ENCODE results near the gene AR. TPM values are rescaled to one million over a fixed set of nuclear protein-coding genes. Genes with fewer than 3 reads are reported as not detected.

AR gene
- total RNA-seq, 5 donors from 2014 or later (not counting 1 experiment from before 2014, with no cell fraction given), result 0.14 to 0.40 (median 0.32) TPM

DNA sequence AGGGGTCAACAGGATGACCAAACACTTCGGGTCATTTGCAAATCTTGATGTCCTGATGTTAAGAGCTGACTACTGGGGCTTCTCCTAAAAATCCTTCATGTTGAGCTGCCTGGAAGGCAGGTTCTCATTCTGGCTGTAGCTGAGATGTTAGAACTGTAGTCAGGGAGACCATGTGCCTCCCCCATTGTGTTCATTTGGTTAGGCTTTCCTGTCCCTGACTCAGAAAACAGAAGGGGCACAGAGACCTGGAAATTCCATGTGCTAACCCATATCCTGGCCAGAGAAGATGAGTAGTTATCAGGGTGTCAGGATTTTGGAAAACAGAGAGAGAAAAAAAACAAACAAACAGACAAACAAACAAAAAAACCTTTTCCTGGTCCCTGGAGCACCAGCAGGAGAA, 177.5 kb downstream of the AR start:
- no peaks in the 10 kb centered on the region for H3K9me3 ChIP-seq
- Mint-ChIP-seq H3K36me3 (no peaks in the 10 kb centered on the region), H3K4me1 (no peaks in the 10 kb centered on the region), H3K27me3 (peaks cover 0 to 22% of the 10 kb centered on the region in 2 donors), H3K9me3 (no peaks in the 10 kb centered on the region), H3K27ac (no peak overlapping the region), H3K4me3 (no peak overlapping the region)
- DNase-seq (no peak), ATAC-seq (replicated peaks in 1 of 4) (no peak)
- H3K4me1 ChIP-seq (ENCODE audit: control insufficient read depth in 1 of 2, extremely low read depth in 1 of 2, insufficient read depth in 2 of 2, low read length in 2 of 2), result peaks cover 0 to 3% of the 10 kb centered on the region in 2 experiments
- WGBS (ENCODE audit: insufficient coverage), result 50% methylated on average over 1 of the region's 1 CpG
- H3K27ac ChIP-seq (ENCODE audit: low read length), result no peak overlapping the region
- no peaks in the 10 kb centered on the region for H3K36me3 ChIP-seq (ENCODE audit: control insufficient read depth in 2 of 2, extremely low read depth in 1 of 2, insufficient read depth in 1 of 2, low read length in 1 of 2)
- no peak overlapping the region for H3K4me3 ChIP-seq (ENCODE audit: control insufficient read depth in 1 of 2, extremely low read depth in 1 of 2, low read length in 1 of 2)
- CTCF ChIA-PET, result no interaction called here
- H3K27me3 ChIP-seq (replicated peaks in 1 of 2; ENCODE audit: control insufficient read depth in 2 of 2, extremely low read depth in 1 of 2, insufficient read depth in 2 of 2, low read length in 1 of 2), result no peaks in the 10 kb centered on the region
- POLR2A ChIA-PET, result no interaction called here

DNA sequence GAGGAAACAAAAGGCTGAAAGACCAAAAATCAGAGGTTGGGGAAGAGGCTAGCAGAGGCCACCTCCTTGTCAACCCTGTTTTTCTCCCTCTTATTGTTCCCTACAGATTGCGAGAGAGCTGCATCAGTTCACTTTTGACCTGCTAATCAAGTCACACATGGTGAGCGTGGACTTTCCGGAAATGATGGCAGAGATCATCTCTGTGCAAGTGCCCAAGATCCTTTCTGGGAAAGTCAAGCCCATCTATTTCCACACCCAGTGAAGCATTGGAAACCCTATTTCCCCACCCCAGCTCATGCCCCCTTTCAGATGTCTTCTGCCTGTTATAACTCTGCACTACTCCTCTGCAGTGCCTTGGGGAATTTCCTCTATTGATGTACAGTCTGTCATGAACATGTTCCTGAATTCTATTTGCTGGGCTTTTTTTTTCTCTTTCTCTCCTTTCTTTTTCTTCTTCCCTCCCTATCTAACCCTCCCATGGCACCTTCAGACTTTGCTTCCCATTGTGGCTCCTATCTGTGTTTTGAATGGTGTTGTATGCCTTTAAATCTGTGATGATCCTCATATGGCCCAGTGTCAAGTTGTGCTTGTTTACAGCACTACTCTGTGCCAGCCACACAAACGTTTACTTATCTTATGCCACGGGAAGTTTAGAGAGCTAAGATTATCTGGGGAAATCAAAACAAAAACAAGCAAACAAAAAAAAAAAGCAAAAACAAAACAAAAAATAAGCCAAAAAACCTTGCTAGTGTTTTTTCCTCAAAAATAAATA, 179.9 kb downstream of the AR start:
- H3K36me3 ChIP-seq (ENCODE audit: control insufficient read depth in 2 of 2, extremely low read depth in 1 of 2, insufficient read depth in 1 of 2, low read length in 1 of 2), result no peaks in the 10 kb centered on the region
- Mint-ChIP-seq H3K9me3 (no peaks in the 10 kb centered on the region), H3K27me3 (peaks cover 0 to 22% of the 10 kb centered on the region in 2 donors), H3K4me1 (no peaks in the 10 kb centered on the region), H3K4me3 (no peak overlapping the region), H3K36me3 (no peaks in the 10 kb centered on the region), H3K27ac (no peak overlapping the region)
- no peak overlapping the region for H3K27ac ChIP-seq (ENCODE audit: low read length)
- peaks cover 0 to 3% of the 10 kb centered on the region in 2 experiments for H3K4me1 ChIP-seq (ENCODE audit: control insufficient read depth in 1 of 2, extremely low read depth in 1 of 2, insufficient read depth in 2 of 2, low read length in 2 of 2)
- ChIA-PET CTCF (no interaction called here), POLR2A (no interaction called here)
- DNase-seq (no peak), ATAC-seq (replicated peaks in 1 of 4) (no peak)
- H3K9me3 ChIP-seq, result no peaks in the 10 kb centered on the region
- 100% methylated on average over 1 of the region's 5 CpGs for WGBS (ENCODE audit: insufficient coverage)
- H3K4me3 ChIP-seq (ENCODE audit: control insufficient read depth in 1 of 2, extremely low read depth in 1 of 2, low read length in 1 of 2), result no peak overlapping the region
- H3K27me3 ChIP-seq (replicated peaks in 1 of 2; ENCODE audit: control insufficient read depth in 2 of 2, extremely low read depth in 1 of 2, insufficient read depth in 2 of 2, low read length in 1 of 2), result no peaks in the 10 kb centered on the region

DNA sequence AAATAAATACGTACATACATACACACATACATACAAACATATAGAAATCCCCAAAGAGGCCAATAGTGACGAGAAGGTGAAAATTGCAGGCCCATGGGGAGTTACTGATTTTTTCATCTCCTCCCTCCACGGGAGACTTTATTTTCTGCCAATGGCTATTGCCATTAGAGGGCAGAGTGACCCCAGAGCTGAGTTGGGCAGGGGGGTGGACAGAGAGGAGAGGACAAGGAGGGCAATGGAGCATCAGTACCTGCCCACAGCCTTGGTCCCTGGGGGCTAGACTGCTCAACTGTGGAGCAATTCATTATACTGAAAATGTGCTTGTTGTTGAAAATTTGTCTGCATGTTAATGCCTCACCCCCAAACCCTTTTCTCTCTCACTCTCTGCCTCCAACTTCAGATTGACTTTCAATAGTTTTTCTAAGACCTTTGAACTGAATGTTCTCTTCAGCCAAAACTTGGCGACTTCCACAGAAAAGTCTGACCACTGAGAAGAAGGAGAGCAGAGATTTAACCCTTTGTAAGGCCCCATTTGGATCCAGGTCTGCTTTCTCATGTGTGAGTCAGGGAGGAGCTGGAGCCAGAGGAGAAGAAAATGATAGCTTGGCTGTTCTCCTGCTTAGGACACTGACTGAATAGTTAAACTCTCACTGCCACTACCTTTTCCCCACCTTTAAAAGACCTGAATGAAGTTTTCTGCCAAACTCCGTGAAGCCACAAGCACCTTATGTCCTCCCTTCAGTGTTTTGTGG, 180.7 kb downstream of the AR start:
- Histone ChIP-seq H3K27me3 (replicated peaks in 1 of 2; ENCODE audit: control insufficient read depth in 2 of 2, extremely low read depth in 1 of 2, insufficient read depth in 2 of 2, low read length in 1 of 2) (no peaks in the 10 kb centered on the region), H3K27ac (ENCODE audit: low read length) (no peak overlapping the region), H3K4me1 (ENCODE audit: control insufficient read depth in 1 of 2, extremely low read depth in 1 of 2, insufficient read depth in 2 of 2, low read length in 2 of 2) (peaks cover 0 to 3% of the 10 kb centered on the region in 2 experiments), H3K9me3 (no peaks in the 10 kb centered on the region), H3K4me3 (ENCODE audit: control insufficient read depth in 1 of 2, extremely low read depth in 1 of 2, low read length in 1 of 2) (no peak overlapping the region), H3K36me3 (ENCODE audit: control insufficient read depth in 2 of 2, extremely low read depth in 1 of 2, insufficient read depth in 1 of 2, low read length in 1 of 2) (no peaks in the 10 kb centered on the region)
- no peaks in the 10 kb centered on the region for H3K4me1 Mint-ChIP-seq
- no peak for DNase-seq
- peaks cover 0 to 18% of the 10 kb centered on the region in 2 donors for H3K27me3 Mint-ChIP-seq
- H3K27ac Mint-ChIP-seq, result no peak overlapping the region
- no peak overlapping the region for H3K4me3 Mint-ChIP-seq
- POLR2A ChIA-PET, result no interaction called here
- no peaks in the 10 kb centered on the region for H3K9me3 Mint-ChIP-seq
- CTCF ChIA-PET, result interaction anchor here in 1 of 2 donors (0.6 kb wide), 1 partner anchor 738 kb away, joined by 4 read pairs; no protein-coding TSS in a partner anchor
- no peak for ATAC-seq (replicated peaks in 1 of 4)
- no CpG with 5 or more reads among the region's 5 CpGs for WGBS (ENCODE audit: insufficient coverage)
- no peaks in the 10 kb centered on the region for H3K36me3 Mint-ChIP-seq

DNA sequence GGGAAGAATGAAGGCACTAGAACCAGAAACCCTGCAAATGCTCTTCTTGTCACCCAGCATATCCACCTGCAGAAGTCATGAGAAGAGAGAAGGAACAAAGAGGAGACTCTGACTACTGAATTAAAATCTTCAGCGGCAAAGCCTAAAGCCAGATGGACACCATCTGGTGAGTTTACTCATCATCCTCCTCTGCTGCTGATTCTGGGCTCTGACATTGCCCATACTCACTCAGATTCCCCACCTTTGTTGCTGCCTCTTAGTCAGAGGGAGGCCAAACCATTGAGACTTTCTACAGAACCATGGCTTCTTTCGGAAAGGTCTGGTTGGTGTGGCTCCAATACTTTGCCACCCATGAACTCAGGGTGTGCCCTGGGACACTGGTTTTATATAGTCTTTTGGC, 181.7 kb downstream of the AR start:
- ChIA-PET CTCF (no interaction called here), POLR2A (no interaction called here)
- WGBS (ENCODE audit: insufficient coverage), result no CpG with 5 or more reads among the region's 2 CpGs
- H3K36me3 ChIP-seq (ENCODE audit: control insufficient read depth in 2 of 2, extremely low read depth in 1 of 2, insufficient read depth in 1 of 2, low read length in 1 of 2), result no peaks in the 10 kb centered on the region
- H3K27me3 ChIP-seq (replicated peaks in 1 of 2; ENCODE audit: control insufficient read depth in 2 of 2, extremely low read depth in 1 of 2, insufficient read depth in 2 of 2, low read length in 1 of 2), result no peaks in the 10 kb centered on the region
- ATAC-seq (replicated peaks in 1 of 4) (no peak), DNase-seq (no peak)
- no peak overlapping the region for H3K4me3 Mint-ChIP-seq
- no peaks in the 10 kb centered on the region for H3K4me1 Mint-ChIP-seq
- H3K27ac Mint-ChIP-seq, result no peak overlapping the region
- no peaks in the 10 kb centered on the region for H3K9me3 ChIP-seq
- no peak overlapping the region for H3K4me3 ChIP-seq (ENCODE audit: control insufficient read depth in 1 of 2, extremely low read depth in 1 of 2, low read length in 1 of 2)
- H3K9me3 Mint-ChIP-seq, result no peaks in the 10 kb centered on the region
- H3K27ac ChIP-seq (ENCODE audit: low read length), result no peak overlapping the region
- peaks cover 0 to 3% of the 10 kb centered on the region in 2 experiments for H3K4me1 ChIP-seq (ENCODE audit: control insufficient read depth in 1 of 2, extremely low read depth in 1 of 2, insufficient read depth in 2 of 2, low read length in 2 of 2)
- H3K36me3 Mint-ChIP-seq, result no peaks in the 10 kb centered on the region
- H3K27me3 Mint-ChIP-seq, result peaks cover 0 to 13% of the 10 kb centered on the region in 2 donors

DNA sequence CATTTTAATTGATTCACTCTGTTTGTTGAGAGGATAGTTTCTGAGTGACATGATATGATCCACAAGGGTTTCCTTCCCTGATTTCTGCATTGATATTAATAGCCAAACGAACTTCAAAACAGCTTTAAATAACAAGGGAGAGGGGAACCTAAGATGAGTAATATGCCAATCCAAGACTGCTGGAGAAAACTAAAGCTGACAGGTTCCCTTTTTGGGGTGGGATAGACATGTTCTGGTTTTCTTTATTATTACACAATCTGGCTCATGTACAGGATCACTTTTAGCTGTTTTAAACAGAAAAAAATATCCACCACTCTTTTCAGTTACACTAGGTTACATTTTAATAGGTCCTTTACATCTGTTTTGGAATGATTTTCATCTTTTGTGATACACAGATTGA, 182.2 kb downstream of the AR start:
- H3K4me1 Mint-ChIP-seq, result no peaks in the 10 kb centered on the region
- no peak overlapping the region for H3K4me3 ChIP-seq (ENCODE audit: control insufficient read depth in 1 of 2, extremely low read depth in 1 of 2, low read length in 1 of 2)
- no peak overlapping the region for H3K27ac ChIP-seq (ENCODE audit: low read length)
- DNase-seq, result no peak
- H3K4me1 ChIP-seq (ENCODE audit: control insufficient read depth in 1 of 2, extremely low read depth in 1 of 2, insufficient read depth in 2 of 2, low read length in 2 of 2), result peaks cover 0 to 3% of the 10 kb centered on the region in 2 experiments
- no CpG with 5 or more reads among the region's 1 CpG for WGBS (ENCODE audit: insufficient coverage)
- peaks cover 0 to 13% of the 10 kb centered on the region in 2 donors for H3K27me3 Mint-ChIP-seq
- no peaks in the 10 kb centered on the region for H3K9me3 ChIP-seq
- H3K9me3 Mint-ChIP-seq, result no peaks in the 10 kb centered on the region
- no peak overlapping the region for H3K4me3 Mint-ChIP-seq
- no peaks in the 10 kb centered on the region for H3K36me3 Mint-ChIP-seq
- H3K27ac Mint-ChIP-seq, result no peak overlapping the region
- ChIA-PET POLR2A (no interaction called here), CTCF (interaction anchor here in 1 of 2 donors (0.8 kb wide), 1 partner anchor 11 kb away, joined by 3 read pairs; no protein-coding TSS in a partner anchor)
- no peak for ATAC-seq (replicated peaks in 1 of 4)
- no peaks in the 10 kb centered on the region for H3K27me3 ChIP-seq (replicated peaks in 1 of 2; ENCODE audit: control insufficient read depth in 2 of 2, extremely low read depth in 1 of 2, insufficient read depth in 2 of 2, low read length in 1 of 2)
- H3K36me3 ChIP-seq (ENCODE audit: control insufficient read depth in 2 of 2, extremely low read depth in 1 of 2, insufficient read depth in 1 of 2, low read length in 1 of 2), result no peaks in the 10 kb centered on the region

DNA sequence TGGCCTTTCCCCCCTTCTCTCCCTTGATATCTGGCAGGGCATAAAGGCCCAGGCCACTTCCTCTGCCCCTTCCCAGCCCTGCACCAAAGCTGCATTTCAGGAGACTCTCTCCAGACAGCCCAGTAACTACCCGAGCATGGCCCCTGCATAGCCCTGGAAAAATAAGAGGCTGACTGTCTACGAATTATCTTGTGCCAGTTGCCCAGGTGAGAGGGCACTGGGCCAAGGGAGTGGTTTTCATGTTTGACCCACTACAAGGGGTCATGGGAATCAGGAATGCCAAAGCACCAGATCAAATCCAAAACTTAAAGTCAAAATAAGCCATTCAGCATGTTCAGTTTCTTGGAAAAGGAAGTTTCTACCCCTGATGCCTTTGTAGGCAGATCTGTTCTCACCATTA, 183.8 kb downstream of the AR start:
- DNase-seq (no peak), ATAC-seq (replicated peaks in 1 of 4) (no peak)
- Histone ChIP-seq H3K27me3 (replicated peaks in 1 of 2; ENCODE audit: control insufficient read depth in 2 of 2, extremely low read depth in 1 of 2, insufficient read depth in 2 of 2, low read length in 1 of 2) (no peaks in the 10 kb centered on the region), H3K9me3 (no peaks in the 10 kb centered on the region), H3K4me1 (ENCODE audit: control insufficient read depth in 1 of 2, extremely low read depth in 1 of 2, insufficient read depth in 2 of 2, low read length in 2 of 2) (no peaks in the 10 kb centered on the region), H3K4me3 (ENCODE audit: control insufficient read depth in 1 of 2, extremely low read depth in 1 of 2, low read length in 1 of 2) (no peak overlapping the region), H3K36me3 (ENCODE audit: control insufficient read depth in 2 of 2, extremely low read depth in 1 of 2, insufficient read depth in 1 of 2, low read length in 1 of 2) (no peaks in the 10 kb centered on the region), H3K27ac (ENCODE audit: low read length) (no peak overlapping the region)
- POLR2A ChIA-PET, result no interaction called here
- Mint-ChIP-seq H3K27ac (no peak overlapping the region), H3K4me1 (no peaks in the 10 kb centered on the region), H3K27me3 (peaks cover 0 to 20% of the 10 kb centered on the region in 2 donors), H3K9me3 (no peaks in the 10 kb centered on the region), H3K4me3 (no peak overlapping the region), H3K36me3 (no peaks in the 10 kb centered on the region)
- CTCF ChIA-PET, result no interaction called here
- no CpG with 5 or more reads among the region's 2 CpGs for WGBS (ENCODE audit: insufficient coverage)

Data from T-cell (primary cell).